G401.6 (cell line): Measurements from ENCODE around the gene C16orf86.

ENCODE experiments used
- FAIRE-seq: peaks from 2 replicates; lab custom pipeline; 2012; peaks lifted over from hg19 to GRCh38; lab: Jason Lieb, UNC

C16orf86 gene

GRCh38 chr16:67666559-67667452 is at the start of gene C16orf86, which contains the start of gene ENKD1:
Gene C16orf86 (plus strand): TSS chr16:67666814. CDS start chr16:67666971, 157 bp downstream.
Gene ENKD1 (minus strand): TSS chr16:67666750. CDS start chr16:67666442, 308 bp downstream.
- no peak for FAIRE-seq

DNA sequence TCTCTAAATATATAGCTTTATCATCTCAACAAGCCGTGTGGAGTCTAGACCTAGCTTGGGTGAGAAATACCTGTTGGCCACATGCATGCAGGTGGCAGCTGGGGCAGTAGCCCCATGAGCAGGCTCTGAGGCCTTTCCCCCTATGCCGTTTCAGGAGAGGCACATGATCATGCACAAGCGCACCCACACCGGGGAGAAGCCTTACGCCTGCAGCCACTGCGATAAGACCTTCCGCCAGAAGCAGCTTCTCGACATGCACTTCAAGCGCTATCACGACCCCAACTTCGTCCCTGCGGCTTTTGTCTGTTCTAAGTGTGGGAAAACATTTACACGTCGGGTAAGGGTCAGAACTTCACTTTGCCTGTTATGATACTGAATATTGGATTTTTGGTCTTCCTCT is 38.4 kb upstream of the C16orf86 start:
- no peak for FAIRE-seq

- FAIRE-seq: no peak
These were observed 34.0 kb upstream of the C16orf86 start for GRCh38 chr16:67632415-67633172.

DNA sequence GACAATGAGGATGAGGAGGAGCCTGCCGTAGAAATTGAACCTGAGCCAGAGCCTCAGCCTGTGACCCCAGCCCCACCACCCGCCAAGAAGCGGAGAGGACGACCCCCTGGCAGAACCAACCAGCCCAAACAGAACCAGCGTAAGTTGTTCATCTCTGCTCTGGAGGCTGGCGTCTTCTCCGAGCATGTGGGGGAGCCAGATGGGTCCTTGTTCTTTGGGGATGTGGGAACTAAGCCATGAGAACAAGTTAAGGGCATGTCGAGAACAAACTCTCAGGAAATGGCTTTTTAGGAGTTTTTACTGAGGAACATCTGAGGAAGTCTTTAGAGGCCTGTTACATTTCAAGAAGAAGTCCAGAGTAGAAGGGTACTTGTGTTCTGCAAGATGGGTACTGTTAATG is 29.9 kb upstream of the C16orf86 start:
- no peak for FAIRE-seq

GRCh38 chr16:67637625-67638024 is 29.0 kb upstream of the C16orf86 start:
- no peak for FAIRE-seq

DNA sequence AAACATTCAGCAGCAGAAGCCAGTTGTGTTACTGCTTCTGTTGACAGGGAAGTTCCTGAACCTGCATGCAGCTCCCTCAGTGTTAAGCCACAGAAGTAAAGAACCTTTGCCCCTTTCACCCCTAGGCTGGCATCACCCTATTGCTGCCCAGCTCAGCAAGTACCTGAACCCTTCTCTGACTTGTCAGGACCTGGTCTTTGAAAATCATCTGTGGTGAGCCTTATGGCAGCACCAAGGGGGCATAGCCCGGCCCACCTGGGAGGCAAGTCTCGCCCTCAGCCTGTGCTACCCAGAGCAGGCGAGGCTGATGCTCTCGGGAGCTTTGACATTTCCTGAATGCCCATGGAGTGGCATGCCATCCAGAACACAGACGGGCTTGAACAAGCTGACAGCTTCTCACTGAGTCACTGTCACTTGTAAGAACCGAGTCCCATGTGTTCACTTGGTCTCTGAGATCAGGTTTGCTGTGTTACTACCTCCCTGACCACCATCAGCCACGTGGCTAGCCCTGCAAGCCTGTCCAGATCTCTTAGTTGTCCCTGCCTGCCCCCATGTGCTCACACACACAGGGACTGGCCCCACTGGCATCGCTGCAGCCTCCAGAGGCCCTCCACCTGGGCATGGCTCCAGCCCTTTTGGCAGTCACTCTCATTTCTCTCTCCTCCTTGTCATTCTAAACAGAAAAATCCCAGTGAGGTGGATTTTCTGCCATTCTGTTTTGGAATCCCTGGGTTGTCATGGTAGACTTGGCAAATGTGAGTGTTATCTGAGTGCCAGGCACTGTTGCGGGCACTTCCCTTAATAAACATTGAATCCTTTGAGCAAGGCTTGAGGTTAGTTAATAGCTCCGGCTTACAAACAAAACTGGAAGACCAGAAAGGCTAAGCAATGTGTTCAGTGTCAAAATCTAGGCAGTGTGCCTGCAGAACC is 24.6 kb upstream of the C16orf86 start:
- FAIRE-seq: no peak

- no peak for FAIRE-seq
These were observed 22.6 kb upstream of the C16orf86 start for GRCh38 chr16:67644038-67644437.

DNA sequence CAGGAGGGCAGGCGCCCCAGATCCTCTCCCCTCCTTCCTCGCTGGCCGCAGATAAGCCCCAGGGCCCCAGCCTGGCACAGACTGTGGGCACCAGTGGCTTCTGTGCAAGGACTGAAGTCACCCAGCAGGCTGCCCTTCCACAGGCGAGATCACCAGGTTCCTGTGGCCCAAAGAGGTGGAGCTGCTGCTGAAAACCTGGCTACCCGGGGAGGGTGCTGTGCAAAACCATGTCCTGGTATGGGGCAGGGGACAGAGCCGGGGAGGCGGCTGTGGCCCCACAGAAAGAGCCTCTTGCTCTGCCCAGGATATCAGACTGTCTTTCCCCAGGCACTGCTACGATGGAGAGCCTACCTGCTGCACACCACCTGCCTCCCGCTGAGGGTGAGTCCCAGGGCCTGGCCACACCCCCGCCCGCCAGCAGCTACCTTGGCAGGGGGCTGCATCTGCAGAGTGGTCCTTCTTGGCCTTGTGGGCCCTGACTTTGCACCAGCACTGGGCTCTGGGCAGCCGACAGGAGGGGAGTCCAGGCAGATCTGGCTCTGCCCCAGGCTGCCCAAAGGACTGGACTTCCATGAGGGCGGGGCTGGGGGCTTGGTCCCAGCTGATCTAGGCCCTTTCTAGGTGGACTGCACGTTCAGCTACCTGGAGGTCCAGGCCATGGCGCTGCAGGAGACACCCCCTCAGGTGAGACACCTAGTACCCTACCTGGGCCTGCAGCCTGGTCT is 21.1 kb upstream of the C16orf86 start:
- no peak for FAIRE-seq

- no peak for FAIRE-seq
These were observed 19.4 kb upstream of the C16orf86 start for GRCh38 chr16:67647111-67647651.

GRCh38 chr16:67647681-67648080 is 18.9 kb upstream of the C16orf86 start:
- FAIRE-seq: no peak

DNA sequence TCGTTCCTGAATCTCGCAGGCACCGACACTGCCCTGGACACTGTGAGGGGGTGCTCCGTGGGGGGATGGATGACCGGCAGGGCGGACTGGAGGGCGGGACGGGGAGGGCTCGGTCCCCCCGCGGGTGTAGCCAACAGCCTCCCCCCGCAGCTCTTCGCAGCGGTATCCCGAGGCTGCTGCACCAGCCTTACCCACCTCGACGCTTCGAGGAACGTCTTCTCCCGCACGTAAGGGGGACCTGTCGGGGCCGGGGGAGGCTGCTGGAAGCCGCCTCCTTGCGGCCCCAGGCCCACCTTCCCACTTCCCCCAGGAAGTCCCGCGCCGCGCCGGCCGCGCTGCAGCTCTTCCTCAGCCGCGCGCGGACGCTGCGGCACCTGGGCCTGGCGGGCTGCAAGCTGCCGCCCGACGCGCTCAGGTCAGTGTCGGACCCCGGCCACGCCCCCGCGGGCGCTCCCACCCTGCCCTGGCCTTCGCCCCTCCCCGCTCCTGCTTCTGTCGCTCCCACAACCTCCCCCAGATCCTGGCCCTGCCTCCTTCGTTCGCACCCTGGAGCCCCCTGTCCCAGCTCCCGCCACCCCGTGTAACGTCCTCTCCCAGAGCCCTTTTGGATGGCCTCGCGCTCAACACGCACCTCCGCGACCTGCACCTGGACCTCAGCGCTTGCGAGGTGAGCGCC is 18.4 kb upstream of the C16orf86 start:
- FAIRE-seq: no peak

GRCh38 chr16:67648764-67649407 is 17.7 kb upstream of the C16orf86 start:
- FAIRE-seq: no peak

DNA sequence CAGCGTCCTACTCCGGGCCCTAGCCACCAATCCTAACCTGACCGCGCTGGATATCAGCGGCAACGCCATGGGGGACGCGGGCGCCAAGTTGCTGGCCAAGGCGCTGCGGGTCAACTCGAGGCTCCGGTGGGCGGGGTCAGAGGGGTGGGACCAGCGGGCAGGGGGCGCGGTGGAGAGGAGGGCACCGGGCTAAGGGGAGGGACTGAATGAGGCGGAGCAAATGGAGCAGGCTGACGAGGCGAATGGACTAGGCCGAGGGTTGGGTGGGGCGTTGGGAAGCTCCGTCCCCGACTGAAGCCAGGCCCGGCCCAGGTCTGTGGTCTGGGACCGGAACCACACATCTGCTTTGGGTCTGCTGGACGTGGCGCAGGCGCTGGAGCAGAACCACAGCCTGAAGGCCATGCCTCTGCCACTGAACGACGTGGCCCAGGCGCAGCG is 17.1 kb upstream of the C16orf86 start:
- no peak for FAIRE-seq

DNA sequence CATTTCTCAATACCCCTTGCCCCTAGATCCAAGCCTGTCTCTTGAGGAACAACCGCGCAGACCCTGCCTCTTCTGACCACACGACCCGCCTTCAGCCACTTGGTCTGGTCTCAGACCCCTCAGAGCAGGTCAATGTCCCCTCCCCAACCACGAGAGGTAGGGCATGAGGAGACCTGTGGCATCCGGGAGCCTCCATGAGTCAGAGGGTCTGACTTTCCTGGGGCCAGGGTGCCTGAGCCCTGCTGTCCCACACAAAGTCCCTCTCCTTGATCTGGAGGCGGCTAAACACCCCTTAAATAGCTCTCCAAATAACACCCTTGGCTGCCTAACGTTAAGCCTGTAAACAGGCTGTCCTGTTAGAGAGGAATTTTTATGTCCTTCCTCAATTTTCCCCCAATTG is 16.6 kb upstream of the C16orf86 start:
- no peak for FAIRE-seq

DNA sequence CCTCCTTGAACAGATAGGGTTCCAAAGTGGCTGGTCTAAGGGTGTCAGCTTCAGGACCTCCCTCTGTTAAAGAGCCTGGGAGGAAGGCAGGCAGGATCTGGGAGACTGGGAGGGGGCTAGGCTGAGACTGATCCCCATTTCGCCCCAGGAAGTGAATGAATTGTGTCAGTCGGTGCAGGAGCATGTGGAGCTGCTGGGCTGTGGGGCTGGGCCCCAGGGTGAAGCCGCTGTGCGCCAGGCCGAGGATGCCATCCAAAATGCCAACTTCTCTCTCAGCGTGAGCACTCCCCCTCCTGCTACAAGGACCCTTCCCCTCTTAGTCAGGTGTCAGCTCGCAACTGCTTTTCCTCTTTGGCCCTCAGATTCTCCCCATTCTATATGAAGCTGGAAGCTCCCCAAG is 15.6 kb upstream of the C16orf86 start:
- FAIRE-seq: no peak

- FAIRE-seq: no peak
These were observed 14.8 kb upstream of the C16orf86 start for GRCh38 chr16:67651847-67652246.

DNA sequence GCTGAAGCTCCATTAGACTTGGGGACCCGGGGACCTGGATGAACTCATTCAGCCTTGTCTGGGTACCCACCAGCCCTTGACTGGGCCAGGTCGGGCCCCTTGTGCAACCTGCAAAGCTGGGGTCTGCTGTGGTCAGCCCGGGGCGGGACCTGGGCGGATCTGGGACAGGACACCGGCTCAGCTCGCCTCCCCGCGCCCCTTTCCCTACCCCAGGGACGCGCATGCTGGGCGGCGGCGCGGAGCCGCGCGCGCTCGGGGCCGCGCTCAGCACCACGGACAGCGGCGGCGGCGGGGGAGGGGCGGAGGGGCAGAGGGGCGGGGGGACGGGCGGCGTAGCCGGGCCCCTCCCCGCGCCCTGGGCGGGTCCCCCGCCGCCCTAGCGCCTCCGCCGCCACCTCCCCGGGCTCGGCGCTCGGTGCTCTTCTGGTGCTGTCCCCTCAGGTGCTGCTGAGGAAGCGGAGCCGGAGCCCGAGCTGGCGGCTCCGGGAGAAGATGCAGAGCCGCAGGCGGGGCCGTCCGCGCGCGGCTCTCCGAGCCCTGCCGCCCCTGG is 14.0 kb upstream of the C16orf86 start:
- FAIRE-seq: no peak

DNA sequence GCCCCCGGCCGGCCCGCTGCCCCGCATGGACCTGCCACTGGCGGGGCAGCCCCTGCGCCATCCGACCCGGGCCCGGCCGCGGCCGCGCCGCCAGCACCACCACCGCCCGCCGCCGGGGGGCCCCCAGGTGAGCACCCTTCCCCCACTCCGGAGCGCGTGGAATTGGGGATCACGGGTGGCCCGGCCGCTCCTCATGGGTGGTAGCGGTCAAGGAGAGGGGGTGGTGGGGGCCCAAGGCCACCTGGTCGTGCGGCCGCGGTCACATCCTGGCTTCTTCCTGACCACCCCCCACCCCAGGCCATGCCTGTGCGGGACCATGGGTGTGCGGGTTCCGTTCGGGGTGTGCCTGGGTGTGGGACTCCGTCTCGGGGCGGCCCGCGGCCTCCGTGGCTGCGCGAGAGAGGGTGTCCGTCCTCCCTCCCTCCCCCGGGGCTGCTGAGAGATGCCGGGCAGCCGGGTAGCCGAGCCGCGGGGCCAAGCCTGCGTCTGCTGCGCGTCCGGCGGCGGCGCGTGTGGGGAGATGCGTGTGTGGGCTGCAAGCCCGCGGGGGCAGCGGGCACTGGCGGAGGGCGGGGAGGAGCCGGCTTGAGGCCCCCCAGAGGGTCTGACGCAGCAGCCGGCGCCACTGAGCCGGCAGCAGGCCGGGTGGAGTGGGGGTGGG is 13.4 kb upstream of the C16orf86 start:
- no peak for FAIRE-seq

DNA sequence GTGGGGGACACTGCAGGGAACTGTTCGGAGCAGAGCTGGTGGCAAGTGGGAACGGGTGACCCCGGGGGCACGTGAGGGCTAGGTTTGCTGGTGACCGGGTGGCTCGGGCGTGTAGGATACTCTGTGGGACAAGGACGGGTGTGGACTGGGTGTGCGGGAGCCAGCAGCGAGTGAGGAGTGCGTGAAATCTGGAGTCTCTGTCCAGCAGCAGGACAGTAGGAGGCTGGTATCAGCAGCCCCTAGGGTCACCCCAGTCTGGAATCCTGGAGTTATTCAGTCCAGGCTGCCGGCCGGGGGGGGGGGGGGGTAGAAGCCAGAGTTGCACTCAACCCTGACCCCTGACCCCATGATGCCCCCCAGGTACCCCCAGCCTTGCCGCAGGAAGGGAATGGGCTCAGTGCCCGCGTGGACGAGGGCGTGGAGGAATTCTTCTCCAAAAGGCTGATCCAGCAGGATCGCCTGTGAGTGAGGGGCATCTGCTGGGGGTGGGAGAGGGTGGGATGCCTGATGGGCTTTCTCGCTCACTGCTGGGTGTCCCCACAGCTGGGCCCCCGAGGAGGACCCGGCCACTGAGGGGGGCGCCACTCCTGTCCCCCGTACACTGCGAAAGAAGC is 12.7 kb upstream of the C16orf86 start:
- FAIRE-seq: no peak
